HG03469 (cell line): Measurements from ENCODE around the gene NPEPL1.

ENCODE experiments used
- ATAC-seq: cut with Tn5 transposase; IDR thresholded peaks from one replicate; pipeline ENCODE4 v1.9.1; 2021; ENCODE audit warnings: mild to moderate bottlenecking, moderate library complexity, moderate number of reproducible peaks; ENCODE audit not compliant: unreplicated experiment

NPEPL1 gene

DNA sequence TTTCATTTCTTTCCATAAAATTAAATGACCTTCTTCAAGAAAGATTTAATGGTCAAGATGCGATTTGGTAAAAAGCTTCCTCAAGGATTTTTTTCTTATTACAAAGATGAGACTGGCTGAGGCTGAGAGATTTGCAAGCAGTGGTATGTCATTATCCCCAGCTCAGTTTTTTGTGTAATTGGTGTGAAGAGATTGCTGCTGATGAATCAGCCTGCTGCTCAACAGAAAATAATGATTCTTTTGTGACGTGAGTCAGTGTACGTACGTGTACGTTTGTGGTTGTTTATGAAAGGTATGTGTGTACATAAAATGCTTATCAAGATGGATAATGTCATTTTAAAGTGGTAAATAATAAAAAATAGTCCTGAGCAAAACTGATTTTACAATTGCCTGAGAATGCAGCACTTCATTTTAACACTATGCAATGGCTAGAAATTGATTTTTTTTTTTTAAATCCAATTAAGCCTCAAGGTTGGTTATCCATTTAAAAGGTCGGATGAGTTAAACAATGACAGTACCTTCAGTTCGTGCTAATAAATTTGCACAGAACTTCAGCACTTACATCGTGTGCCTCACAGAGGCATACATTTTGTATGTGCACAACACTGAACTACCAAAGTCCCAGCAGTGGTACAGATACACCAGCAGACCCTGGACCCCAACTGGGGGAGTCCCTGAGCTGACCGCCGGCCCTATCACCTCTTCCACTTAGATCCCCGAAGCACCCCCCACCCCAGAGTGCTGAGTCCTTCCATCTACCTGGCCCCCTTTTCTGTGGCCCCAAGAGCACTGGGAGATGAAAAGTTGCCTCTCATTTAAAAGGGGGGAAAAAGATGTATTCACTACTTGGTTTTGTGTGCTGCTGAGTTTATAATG is 9.7 kb upstream of the NPEPL1 start:
- no peak for ATAC-seq

DNA sequence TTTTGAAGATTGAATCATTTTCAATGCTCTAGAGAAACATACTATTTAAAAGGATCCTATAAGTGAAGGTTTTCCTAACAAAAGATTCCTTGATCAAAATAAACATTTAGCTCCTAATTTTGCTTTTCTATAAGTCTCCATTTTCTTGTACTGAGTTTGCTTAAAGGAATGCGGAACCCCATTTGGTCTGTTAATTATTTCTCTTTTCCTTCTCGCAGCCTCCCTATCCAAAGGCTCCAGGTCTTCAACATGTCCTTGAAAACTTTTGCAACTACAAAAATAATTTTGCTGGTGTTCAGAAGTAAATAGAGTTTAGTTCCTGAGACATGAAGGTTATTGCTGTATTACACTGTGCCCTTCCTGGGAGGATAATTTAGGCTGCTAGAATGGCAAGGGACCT is 8.3 kb upstream of the NPEPL1 start:
- no peak for ATAC-seq

DNA sequence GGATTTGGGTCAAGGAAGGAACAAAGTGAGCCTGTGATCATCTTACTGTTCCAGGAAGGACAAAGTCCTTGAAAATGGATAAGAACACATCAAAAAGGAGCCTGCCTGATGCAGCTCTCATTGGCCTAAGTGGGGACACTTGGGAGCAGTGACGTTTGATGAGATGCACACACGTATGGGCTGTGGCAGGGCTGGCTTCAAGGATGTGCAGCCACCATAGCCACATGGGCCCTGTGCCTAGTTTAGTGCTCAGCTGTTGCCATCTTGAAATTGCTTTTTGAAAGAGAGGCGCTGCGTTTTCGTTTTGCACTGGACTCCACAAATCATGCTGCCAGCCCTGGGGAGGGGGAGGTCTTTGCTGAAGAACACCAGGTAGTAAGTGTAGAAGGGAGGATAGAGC is 6.6 kb upstream of the NPEPL1 start:
- ATAC-seq = no peak

- no peak for ATAC-seq
Measured at GRCh38 chr20:58688414-58688813, 4.2 kb upstream of the NPEPL1 start.

DNA sequence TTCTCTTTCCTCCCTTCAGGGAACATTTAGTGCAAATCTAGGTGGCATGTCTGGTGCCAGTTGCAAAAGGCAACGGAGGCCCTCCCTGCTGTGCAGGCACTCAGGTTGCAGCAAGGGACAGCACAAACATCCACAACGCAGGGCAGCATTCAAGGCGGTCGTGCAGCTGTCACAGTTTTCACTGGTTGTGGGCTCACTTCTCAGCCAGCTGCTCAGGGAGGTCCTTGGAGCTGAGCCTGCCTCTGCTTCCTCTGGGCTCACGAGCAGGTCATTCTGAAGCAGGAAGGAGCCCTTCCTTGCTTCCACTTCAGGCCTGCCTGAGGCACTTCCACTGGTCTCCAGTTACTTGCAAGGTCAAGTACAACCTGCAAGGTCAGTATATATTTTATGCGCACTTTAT is 3.8 kb upstream of the NPEPL1 start:
- ATAC-seq = no peak

DNA sequence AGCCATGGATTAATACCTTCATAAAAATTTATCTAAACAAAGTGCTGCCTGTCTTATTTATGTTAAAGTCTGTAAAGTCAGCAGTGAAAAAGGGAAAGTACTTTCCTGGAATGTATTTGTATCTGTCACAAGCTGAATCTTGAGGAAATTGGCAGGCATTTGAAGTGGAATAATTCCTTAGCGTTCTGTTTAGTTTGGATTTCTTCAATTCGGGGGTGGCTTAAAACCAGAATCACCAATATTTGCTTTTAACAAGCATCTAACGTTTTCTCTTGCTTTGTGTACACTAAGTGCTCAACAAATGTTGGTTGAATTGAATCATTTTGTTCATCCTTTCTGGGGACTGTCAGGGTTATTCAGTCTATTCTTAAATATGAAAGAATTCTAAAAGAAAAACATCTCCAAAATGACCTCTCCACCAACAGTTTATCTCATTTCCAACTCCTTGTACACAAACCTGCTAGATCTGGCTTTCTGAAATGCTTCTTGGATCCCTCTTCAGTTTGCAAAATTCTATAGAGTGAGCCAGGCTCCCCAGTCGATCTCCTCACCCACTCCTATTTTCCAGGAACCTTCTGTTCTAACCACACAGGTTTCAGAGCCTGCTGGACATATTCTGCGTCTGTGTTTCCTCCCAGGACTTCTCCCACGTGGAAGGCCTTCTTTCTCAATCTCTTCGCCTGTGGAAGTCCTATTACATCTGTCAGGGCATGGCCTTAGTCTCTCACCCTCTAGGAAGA is 2.0 kb upstream of the NPEPL1 start:
- no peak for ATAC-seq

DNA sequence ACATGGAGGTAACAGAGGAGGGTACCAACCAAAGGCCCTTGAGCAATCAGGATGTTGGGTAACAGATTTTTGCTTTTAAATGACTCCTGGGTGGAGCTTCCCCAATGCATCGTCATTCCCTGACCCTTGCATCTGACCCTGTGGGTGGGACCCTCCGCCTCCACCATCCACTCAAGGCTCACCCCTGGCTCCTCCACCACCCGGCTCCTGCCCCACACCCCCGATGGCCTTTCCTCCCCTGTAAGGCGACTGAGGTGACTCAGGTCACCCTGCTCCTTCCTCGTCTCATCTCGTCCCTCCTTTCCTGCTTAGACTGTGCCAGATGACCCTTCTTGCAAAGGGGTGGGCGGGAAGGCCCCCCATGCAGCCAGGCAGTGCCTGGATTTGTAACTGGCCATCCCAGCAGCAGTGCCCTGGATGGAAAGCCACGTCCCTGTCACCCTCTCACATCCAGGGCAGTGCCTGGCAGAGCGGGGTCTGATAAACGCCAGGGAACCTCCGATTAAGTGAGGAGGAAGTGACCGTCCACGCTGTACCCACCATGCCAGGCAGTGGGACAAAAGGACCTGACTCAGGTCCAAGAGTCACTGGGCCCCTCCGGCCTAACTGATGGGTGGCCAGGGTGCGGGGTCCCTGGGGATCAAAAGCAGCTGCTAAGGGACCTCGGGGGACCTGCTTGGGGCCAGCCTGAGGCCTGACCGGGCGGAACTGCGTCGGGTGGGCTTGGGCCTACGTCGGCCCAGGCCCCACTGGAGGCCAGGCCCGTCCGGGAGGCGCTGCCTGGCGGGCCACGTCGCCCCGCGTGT is 624 bp upstream of the NPEPL1 start:
- no peak for ATAC-seq

DNA sequence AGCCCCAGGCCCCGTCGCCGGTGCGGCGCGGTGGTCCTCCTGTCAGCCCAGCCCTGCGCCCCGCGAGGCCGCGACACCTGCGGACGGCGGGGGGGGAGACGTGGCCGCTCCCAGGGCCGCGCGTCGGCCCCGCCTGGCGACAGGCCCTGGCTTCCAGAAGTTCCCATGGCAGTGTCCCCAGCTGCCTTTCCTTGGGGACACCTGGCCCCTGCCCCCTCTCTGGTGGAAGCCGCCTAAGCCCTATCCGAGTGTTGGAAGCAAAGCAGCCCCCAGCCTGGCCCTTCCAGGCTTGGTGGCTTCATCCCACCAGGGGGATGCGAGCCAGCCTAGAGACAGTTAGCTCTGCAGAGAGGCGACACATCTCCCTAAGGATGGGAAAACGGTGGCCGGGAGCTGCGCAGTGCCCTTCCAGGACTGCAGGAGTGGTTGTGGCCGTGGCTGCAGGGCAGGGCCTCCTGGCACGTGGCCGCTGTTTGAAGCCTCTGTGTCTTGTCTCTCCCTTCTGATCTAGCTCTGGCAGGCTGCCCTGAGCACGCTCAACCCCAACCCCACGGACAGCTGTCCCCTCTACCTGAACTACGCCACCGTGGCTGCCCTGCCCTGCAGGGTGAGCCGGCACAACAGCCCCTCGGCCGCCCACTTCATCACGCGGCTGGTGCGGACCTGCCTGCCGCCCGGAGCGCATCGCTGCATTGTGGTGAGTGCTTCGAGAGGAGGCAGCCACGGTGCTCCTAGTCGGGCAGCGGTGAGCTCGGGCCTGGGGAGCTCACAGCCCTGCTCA is 816 bp downstream of the NPEPL1 start:
- peak; percentile 1 for ATAC-seq

DNA sequence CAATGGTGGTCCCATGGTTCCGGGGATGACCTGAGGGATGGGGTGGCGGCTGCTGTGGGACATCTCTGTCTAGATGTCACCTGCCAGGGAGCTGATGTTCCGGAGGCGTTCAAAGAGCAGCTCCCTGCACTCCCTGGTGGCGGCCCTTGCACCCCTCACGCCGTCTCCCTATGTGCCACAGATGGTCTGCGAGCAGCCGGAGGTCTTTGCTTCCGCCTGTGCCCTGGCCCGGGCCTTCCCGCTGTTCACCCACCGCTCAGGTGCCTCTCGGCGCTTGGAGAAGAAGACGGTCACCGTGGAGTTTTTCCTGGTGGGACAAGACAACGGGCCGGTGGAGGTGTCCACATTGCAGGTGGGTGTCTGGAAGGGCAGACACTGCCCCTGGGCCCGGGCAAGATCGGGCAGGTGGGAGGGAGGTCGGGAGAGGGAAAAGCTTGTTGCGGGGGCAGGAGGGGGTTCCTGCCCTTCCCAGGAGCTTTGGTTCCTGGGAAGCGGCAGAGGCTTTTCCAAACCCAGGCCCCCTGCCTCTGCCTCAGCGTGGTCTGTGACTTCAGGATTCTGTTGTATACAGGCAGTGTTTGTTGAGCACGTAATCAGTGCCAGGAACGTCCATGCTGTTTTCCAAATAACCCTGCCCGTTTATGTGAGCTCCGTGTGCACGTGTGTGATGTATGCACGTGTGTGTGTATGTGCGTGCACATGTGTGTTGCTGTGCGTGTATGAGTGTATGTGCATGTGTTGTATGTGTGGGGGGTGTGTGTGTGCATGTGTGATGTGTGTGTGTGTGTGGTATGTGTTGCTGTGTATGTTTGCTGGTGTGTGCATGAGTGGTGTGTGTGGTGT is 1.9 kb downstream of the NPEPL1 start:
- no peak for ATAC-seq

GRCh38 chr20:58695084-58695722 is 2.6 kb downstream of the NPEPL1 start:
- no peak for ATAC-seq

DNA sequence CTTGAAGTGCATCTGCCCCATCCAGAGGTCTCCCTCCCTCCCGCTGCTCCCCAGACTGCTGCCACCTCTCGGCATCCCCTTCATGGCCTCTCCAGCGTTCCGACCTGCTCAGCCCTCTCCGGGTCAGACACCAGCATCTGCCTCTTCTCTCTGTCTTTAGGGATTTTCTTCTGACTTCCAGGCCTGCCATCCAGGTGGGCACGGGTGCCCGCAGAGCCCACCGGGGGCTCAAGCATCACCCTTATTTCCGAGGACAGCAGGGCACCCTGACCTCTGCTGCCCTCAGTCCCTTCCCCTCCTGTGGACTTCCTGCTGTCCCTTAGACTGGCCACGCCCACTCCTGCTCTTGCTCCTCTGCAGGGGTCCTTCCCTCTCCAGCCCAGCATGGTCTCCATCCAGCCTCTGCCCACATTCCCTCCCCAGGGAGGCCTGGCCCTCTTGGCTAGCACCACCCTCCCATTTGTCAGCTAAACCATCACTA is 3.3 kb downstream of the NPEPL1 start:
- no peak for ATAC-seq

DNA sequence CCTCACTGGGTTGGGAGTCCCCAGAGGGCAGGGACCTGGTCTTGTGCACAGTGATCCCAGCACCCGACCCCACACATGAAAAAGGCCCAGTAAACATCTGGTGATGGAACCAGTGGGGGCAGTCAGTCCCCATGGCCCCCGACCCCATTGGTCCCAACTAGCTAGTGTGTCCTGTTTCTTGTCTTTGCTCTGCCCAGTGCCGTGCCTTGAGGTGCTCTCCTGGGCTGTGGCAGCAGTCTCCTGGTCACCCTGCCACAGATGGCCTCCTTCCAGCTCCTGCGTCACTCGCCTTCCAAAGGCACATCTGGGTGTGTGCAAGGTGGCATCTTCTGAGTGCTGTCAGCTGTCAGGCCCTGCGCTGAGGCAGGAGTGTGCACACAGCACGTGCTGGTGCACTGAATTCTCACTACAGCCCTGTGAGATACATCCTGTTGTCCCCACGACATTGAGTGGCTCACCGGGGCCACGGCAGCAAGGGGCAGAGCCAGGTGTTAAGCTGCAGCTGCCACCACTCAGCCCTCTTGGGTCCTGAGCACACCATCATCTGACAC is 3.9 kb downstream of the NPEPL1 start:
- ATAC-seq = no peak

DNA sequence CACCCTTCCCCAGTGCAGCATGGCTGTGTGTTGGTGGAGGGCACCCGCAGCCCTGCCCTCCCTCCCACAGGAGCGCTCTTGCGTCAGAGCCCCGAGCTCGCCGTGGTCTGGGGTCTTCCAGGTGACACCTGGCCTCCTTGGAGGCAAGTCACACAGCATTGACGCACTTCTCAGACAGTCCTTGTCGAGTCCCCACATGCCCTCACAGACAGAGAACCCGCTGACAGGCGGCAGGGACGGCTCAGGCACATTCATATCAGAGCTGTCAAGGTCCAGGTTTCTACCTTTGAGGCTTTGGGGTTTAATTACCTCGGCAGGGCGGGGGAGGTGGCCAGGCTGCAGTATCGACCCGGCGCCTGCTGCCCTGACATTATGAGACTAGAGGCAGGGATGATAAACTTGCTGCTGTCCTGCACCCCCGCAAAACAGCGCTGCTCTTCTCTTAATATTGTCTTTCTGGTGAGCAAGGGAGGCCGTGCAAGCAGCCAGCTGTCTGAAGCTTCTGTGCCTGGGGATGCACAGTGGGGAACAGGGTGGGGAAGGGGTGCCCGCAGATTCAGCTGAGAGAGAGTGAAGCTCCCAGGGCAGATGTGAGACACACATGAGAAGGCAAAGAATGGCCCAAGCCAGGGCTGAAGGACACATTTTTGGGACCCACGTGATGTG is 4.7 kb downstream of the NPEPL1 start:
- ATAC-seq = no peak

DNA sequence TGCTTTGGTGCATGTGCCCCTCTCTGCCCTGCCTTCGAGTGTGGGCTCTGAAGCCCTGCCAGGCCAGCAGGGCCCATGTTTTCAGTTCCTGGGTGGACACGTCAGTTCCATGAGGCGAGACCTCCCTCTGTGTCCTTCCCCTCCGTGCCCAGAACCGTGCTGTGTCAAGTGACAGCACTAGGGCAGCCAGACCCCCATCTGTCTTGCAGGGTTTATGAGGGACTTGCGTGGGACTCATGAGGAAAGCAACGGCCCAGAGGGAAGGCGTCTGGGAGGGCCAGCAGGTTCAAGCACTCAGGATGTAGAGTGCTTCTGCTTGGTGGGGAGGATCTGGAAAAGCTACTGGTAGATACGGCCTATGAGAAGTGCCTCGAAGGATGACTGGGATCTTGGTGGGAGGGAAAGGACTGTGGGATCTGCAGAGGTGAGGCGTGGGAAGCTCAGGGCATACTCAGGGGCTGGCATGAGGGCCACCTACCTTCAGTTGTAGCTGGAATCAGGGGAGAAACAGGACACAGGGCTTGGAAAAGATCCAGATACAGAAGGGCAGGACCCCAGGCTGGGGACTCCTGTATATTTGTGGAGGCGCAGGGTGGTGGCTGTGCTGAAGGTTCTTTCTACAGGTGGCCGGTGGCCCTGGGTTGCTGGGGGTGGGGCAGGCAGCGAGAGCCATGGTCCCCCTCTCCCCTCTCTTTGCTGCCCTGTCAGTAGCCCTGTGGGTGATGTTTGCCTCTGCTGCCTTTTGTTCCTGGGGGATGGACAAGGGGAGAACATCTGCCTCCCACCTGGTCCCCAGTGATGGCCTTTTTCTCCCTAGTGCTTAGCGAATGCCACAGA is 5.5 kb downstream of the NPEPL1 start:
- ATAC-seq = no peak

DNA sequence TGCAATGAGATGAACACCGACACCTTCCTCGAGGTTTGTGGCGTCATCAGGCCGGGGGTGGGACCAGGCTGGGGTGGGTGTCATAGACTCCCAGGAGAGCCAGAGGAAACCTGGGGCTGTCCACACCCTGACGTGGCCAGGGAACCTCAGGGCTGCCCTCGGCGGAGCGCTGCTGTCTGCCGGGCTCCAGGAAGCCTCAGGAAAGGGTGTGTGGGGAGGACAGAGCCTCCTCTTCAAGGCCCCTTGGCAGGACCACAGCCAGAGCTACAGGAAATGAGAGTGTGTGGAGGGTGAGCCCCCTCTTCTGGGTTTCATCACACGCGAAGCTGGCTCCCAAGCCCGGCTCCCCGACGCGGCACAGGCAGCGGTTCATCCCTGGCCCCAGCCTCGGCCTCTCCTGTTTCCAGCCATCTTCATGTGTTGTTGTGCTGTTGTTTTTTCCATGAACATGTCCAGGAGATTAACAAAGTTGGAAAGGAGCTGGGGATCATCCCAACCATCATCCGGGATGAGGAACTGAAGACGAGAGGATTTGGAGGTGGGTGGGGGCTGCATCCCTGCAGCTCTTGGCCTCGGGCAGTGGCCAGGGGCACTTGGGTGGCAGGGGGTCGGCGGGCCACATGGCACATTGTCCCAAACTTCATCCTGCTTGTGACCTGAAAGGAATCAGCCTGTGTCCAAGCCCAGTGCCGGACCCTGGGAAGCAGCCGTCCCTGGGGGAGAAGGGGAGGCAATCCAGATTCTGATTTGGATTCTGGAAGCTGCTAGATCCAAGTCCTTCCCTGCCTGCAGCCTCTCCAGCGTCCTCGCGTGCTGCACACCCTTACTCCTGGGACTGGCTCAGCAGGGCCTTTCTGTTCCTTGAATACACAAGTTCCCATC is 6.4 kb downstream of the NPEPL1 start:
- no peak for ATAC-seq

GRCh38 chr20:58699623-58700107 is 7.1 kb downstream of the NPEPL1 start:
- no peak for ATAC-seq
